Body of pancreas (tissue), 4 donors: ENCODE measurements around the gene RNU5B-1.

Experiments
- POLR2A ChIP-seq, 3 donors: fragments of 450-650 bp; IDR thresholded peaks; one replicate each; pipeline ENCODE4 v1.6.1; 2016; ENCODE audit warnings: antibody characterized with exemption in 3 of 3, mild to moderate bottlenecking in 2 of 3
- TF ChIP-seq, protein P1 (sequence below), 7 experiments: fragments of 450-650 bp in 4 of 7; fragments of 200-600 bp in 3 of 7; sonication (generic) in 3 of 7; IDR thresholded peaks; one replicate each; pipeline ENCODE4 v1.5.1; 2016 to 2019; ENCODE audit warnings: antibody characterized with exemption in 7 of 7

DNA sequence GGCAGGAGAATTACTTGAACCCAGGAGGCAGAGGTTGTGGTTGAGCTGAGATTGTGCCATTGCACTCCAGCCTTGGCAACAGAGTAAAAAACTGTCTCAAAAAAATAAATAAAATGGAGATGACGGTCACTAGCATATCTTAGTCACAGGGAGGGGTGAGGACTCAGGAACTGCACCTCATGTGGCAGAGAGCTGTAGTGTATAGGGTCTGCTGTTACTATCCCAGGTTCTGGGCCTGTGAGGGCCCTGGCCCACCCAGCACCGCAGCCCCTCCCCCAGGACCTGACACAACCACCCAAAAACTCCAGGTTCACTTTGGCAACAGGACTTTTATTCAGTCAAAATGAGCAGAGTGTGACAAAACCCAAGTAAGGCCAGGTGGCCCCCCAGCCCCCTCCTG, 22.3 kb downstream of the RNU5B-1 start:
- TF ChIP-seq, protein P1, sequence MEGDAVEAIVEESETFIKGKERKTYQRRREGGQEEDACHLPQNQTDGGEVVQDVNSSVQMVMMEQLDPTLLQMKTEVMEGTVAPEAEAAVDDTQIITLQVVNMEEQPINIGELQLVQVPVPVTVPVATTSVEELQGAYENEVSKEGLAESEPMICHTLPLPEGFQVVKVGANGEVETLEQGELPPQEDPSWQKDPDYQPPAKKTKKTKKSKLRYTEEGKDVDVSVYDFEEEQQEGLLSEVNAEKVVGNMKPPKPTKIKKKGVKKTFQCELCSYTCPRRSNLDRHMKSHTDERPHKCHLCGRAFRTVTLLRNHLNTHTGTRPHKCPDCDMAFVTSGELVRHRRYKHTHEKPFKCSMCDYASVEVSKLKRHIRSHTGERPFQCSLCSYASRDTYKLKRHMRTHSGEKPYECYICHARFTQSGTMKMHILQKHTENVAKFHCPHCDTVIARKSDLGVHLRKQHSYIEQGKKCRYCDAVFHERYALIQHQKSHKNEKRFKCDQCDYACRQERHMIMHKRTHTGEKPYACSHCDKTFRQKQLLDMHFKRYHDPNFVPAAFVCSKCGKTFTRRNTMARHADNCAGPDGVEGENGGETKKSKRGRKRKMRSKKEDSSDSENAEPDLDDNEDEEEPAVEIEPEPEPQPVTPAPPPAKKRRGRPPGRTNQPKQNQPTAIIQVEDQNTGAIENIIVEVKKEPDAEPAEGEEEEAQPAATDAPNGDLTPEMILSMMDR (IDR thresholded peaks at IDR 0.05) = no peak
- no peak for TF ChIP-seq POLR2A (IDR thresholded peaks at IDR 0.05)
